H1 (cell line): ENCODE results near the gene PRXL2B. TPM values are rescaled to one million over a fixed set of nuclear protein-coding genes. Genes with fewer than 3 reads are reported as not detected.
A peak's percentile ranks its signal among the peaks of the same experiment; 100 is the strongest.

Experiments
- CTCF ChIA-PET: fragments of 300-600 bp; sonication (Branson Sonifier 250); formaldehyde crosslinking; loops from one replicate; lab custom pipeline; 2021; ENCODE audit not compliant: partially characterized antibody; lab: Charles Lee
- POLR2A ChIA-PET: fragments of 300-600 bp; sonication (Branson Sonifier 250); formaldehyde crosslinking; loops from one replicate; lab custom pipeline; 2021; ENCODE audit warnings: inconsistent platforms; ENCODE audit not compliant: partially characterized antibody; lab: Charles Lee
- DNase-seq, 2 experiments: peaks; one replicate each; pipeline versions ENCODE4 v3.0.0 to v3.0.0-alpha.2; 2010 to 2022; ENCODE audit warnings: low spot score in 2 of 2, low read depth in 1 of 2, mixed read lengths in 1 of 2
- FAIRE-seq: peaks from 2 replicates; lab custom pipeline; 2011; peaks lifted over from hg19 to GRCh38; lab: Jason Lieb, UNC
- H2AFZ ChIP-seq: 2 replicates; pipeline ENCODE4 v1.8.1; 2012; ENCODE audit warnings: low read length, inconsistent platforms
- H2AK5ac ChIP-seq: 2 replicates; pipeline ENCODE4 v1.6.1; 2013; ENCODE audit warnings: low read depth, low read length
- H2BK120ac ChIP-seq: replicated peaks from 2 replicates; pipeline ENCODE3; 2013; ENCODE audit warnings: low read depth, low read length, inconsistent platforms
- H2BK12ac ChIP-seq: 2 replicates; pipeline ENCODE4 v1.6.1; 2013; ENCODE audit warnings: low read depth, low read length
- H2BK15ac ChIP-seq: 2 replicates; pipeline ENCODE4 v1.6.1; 2013; ENCODE audit warnings: low read length
- H2BK20ac ChIP-seq: 2 replicates; pipeline ENCODE4 v1.6.1; 2013; ENCODE audit warnings: low read length
- H2BK5ac ChIP-seq: 2 replicates; pipeline ENCODE4 v1.6.1; 2013; ENCODE audit warnings: low read depth, low read length
- H3K14ac ChIP-seq: 2 replicates; pipeline ENCODE4 v1.6.1; 2013; ENCODE audit warnings: inconsistent platforms; ENCODE audit not compliant: insufficient read length
- H3K18ac ChIP-seq: 2 replicates; pipeline ENCODE4 v1.6.1; 2013; ENCODE audit warnings: low read length; ENCODE audit errors: extremely low read depth
- H3K23ac ChIP-seq: 2 replicates; pipeline ENCODE4 v1.6.1; 2013; ENCODE audit warnings: inconsistent platforms; ENCODE audit not compliant: insufficient read length
- H3K23me2 ChIP-seq: 2 replicates; pipeline ENCODE4 v1.6.1; 2013; ENCODE audit warnings: low read depth, low read length
- H3K27ac ChIP-seq: 2 replicates; pipeline ENCODE4 v1.6.1; 2011; ENCODE audit warnings: low read depth, low read length, inconsistent platforms
- H3K27me3 ChIP-seq, 4 experiments: replicated peaks in 1 of 4; 1 replicate in 1 of 4; 2 replicates in 3 of 4; pipeline versions ENCODE4 v1.6.1 to v1.8.1; 2011 to 2013; ENCODE audit warnings: low read length in 3 of 4, mild to moderate bottlenecking in 3 of 4, inconsistent platforms in 2 of 4, mixed read lengths in 2 of 4, moderate library complexity in 1 of 4; ENCODE audit not compliant: control insufficient read depth in 3 of 4, insufficient read depth in 3 of 4; ENCODE audit errors: extremely low read depth in 1 of 4
- H3K36me3 ChIP-seq, 4 experiments: 2 replicates each; pipeline versions ENCODE4 v1.6.1 to v1.8.1; 2011 to 2013; ENCODE audit warnings: mild to moderate bottlenecking in 4 of 4, low read length in 3 of 4, moderate library complexity in 2 of 4, control low read depth in 1 of 4, inconsistent platforms in 1 of 4; ENCODE audit not compliant: insufficient read depth in 4 of 4, control insufficient read depth in 2 of 4
- H3K4ac ChIP-seq: replicated peaks from 2 replicates; pipeline ENCODE3; 2013; ENCODE audit warnings: low read length, low read depth, mixed read lengths, inconsistent platforms; ENCODE audit not compliant: insufficient read length
- H3K4me1 ChIP-seq, 4 experiments: replicated peaks in 1 of 4; 1 replicate in 1 of 4; 2 replicates in 3 of 4; pipeline versions ENCODE4 v1.6.1 to v1.8.1; 2011 to 2013; ENCODE audit warnings: low read length in 3 of 4, inconsistent platforms in 2 of 4, mixed read lengths in 1 of 4; ENCODE audit not compliant: insufficient read depth in 4 of 4, control insufficient read depth in 3 of 4
- H3K4me2 ChIP-seq, 2 experiments: 2 replicates each; pipeline versions ENCODE4 v1.6.1 to v1.8.1; 2011 to 2013; ENCODE audit warnings: low read depth in 2 of 2, low read length in 2 of 2, control low read depth in 1 of 2, inconsistent platforms in 1 of 2, mild to moderate bottlenecking in 1 of 2; ENCODE audit not compliant: insufficient read depth in 1 of 2
- H3K4me3 ChIP-seq, 4 experiments: fragments of 200-600, 300-600 bp in 1 of 4; sonication (generic), shearing (Covaris generic), sonication (Bioruptor Twin) in 1 of 4; 2 replicates each; pipeline versions ENCODE4 v1.5.1 to v1.8.1; 2011 to 2016; ENCODE audit warnings: low read length in 4 of 4, low read depth in 3 of 4, control low read depth in 2 of 4, inconsistent platforms in 2 of 4, mild to moderate bottlenecking in 2 of 4, mixed read lengths in 1 of 4, moderate library complexity in 1 of 4; ENCODE audit not compliant: insufficient read depth in 2 of 4; ENCODE audit errors: extremely low read depth in 1 of 4
- H3K56ac ChIP-seq: replicated peaks from 2 replicates; pipeline ENCODE3; 2013; ENCODE audit warnings: low read depth, mild to moderate bottlenecking, mixed read lengths, low read length, inconsistent platforms; ENCODE audit not compliant: insufficient read length
- H3K79me1 ChIP-seq: 2 replicates; pipeline ENCODE4 v1.6.1; 2013; ENCODE audit warnings: low read depth, low read length, control low read depth
- H3K79me2 ChIP-seq, 2 experiments: 2 replicates each; pipeline versions ENCODE4 v1.6.1 to v1.8.1; 2012 to 2013; ENCODE audit warnings: low read length in 2 of 2, mild to moderate bottlenecking in 2 of 2, inconsistent platforms in 1 of 2; ENCODE audit not compliant: insufficient read depth in 2 of 2, control insufficient read depth in 1 of 2
- H3K9ac ChIP-seq, 4 experiments: replicated peaks in 1 of 4; 1 replicate in 1 of 4; 2 replicates in 3 of 4; pipeline versions ENCODE4 v1.6.1 to v1.8.1; 2011 to 2013; ENCODE audit warnings: low read depth in 3 of 4, low read length in 3 of 4, control low read depth in 2 of 4, mild to moderate bottlenecking in 2 of 4, moderate library complexity in 2 of 4, inconsistent platforms in 1 of 4; ENCODE audit errors: extremely low read depth in 1 of 4
- H3K9me3 ChIP-seq, 2 experiments: 2 replicates each; pipeline versions ENCODE4 v1.6.1 to v1.8.1; 2012 to 2013; ENCODE audit warnings: mild to moderate bottlenecking in 2 of 2, moderate library complexity in 2 of 2, control low read depth in 1 of 2, inconsistent platforms in 1 of 2, low read depth in 1 of 2, low read length in 1 of 2, mixed read lengths in 1 of 2; ENCODE audit not compliant: insufficient read depth in 2 of 2
- H4K20me1 ChIP-seq, 2 experiments: replicated peaks in 1 of 2; 2 replicates each; pipeline versions ENCODE3 to v1.8.1; 2011 to 2013; ENCODE audit warnings: inconsistent platforms in 2 of 2, low read length in 2 of 2, mild to moderate bottlenecking in 1 of 2; ENCODE audit not compliant: insufficient read depth in 2 of 2, control insufficient read depth in 1 of 2
- H4K5ac ChIP-seq: 2 replicates; pipeline ENCODE4 v1.6.1; 2013; ENCODE audit warnings: low read length, low read depth, mixed read lengths, inconsistent platforms; ENCODE audit not compliant: insufficient read length
- H4K8ac ChIP-seq: 2 replicates; pipeline ENCODE4 v1.8.0; 2013; ENCODE audit warnings: mild to moderate bottlenecking, moderate library complexity, low read length, inconsistent platforms; ENCODE audit not compliant: insufficient read depth; ENCODE audit errors: extremely low read depth
- H4K91ac ChIP-seq: replicated peaks from 2 replicates; pipeline ENCODE3; 2013; ENCODE audit warnings: low read length, mixed read lengths, inconsistent platforms; ENCODE audit not compliant: insufficient read length
- CHD1 ChIP-seq: IDR thresholded peaks from 2 replicates; pipeline ENCODE4 v1.6.1; 2012; ENCODE audit warnings: low read depth, low read length, improper control_type of control experiment
- CHD2 ChIP-seq: IDR thresholded peaks from 2 replicates; pipeline ENCODE4 v1.6.1; 2012; ENCODE audit warnings: low read length, improper control_type of control experiment
- CTCF ChIP-seq, 3 experiments: IDR thresholded peaks; 1 replicate in 2 of 3; 2 replicates in 1 of 3; pipeline versions ENCODE4 v1.5.1 to v1.6.1; 2011; ENCODE audit warnings: low read length in 3 of 3, mild to moderate bottlenecking in 3 of 3, inconsistent platforms in 2 of 3, low read depth in 1 of 3, moderate library complexity in 1 of 3; ENCODE audit not compliant: insufficient read depth in 1 of 3; ENCODE audit errors: control extremely low read depth in 1 of 3
- GABPA ChIP-seq: IDR thresholded peaks from 2 replicates; pipeline ENCODE4 v1.6.1; 2011; ENCODE audit warnings: mild to moderate bottlenecking, low read length, moderate library complexity, borderline replicate concordance; ENCODE audit not compliant: insufficient read depth
- JUND ChIP-seq: IDR thresholded peaks from 2 replicates; pipeline ENCODE4 v1.6.1; 2011; ENCODE audit warnings: mild to moderate bottlenecking, improper control_type of control experiment, low read length
- MAFK ChIP-seq: IDR thresholded peaks from 2 replicates; pipeline ENCODE4 v1.6.1; 2012; ENCODE audit warnings: low read depth, mild to moderate bottlenecking, improper control_type of control experiment, low read length
- RAD21 ChIP-seq, 2 experiments: IDR thresholded peaks in 1 of 2; conservative IDR thresholded peaks in 1 of 2; 2 replicates each; pipeline ENCODE4 v1.6.1; 2011; ENCODE audit warnings: low read depth in 2 of 2, low read length in 2 of 2, improper control_type of control experiment in 1 of 2, inconsistent platforms in 1 of 2, mild to moderate bottlenecking in 1 of 2, moderate library complexity in 1 of 2
- SP1 ChIP-seq: IDR thresholded peaks from 2 replicates; pipeline ENCODE4 v1.6.1; 2011; ENCODE audit warnings: low read depth, low read length
- SUZ12 ChIP-seq: fragments of 200-600 bp; sonication (generic); IDR thresholded peaks from 2 replicates; pipeline ENCODE4 v1.6.1; 2012; ENCODE audit warnings: mild to moderate bottlenecking, inconsistent platforms, low read length, moderate library complexity, mixed read lengths
- TEAD4 ChIP-seq: IDR thresholded peaks from 2 replicates; pipeline ENCODE4 v1.6.1; 2012; ENCODE audit warnings: low read depth, low read length, inconsistent platforms, mixed read lengths
- WGBS, 2 experiments: shearing (Covaris generic) in 1 of 2; methylation state at CpG; one replicate each; pipeline versions ENCODE4 v1.1.6 to v1.1.7; 2013 to 2015; ENCODE audit warnings: low lambda C conversion rate in 2 of 2, mixed read lengths in 2 of 2, inconsistent platforms in 1 of 2, low coverage in 1 of 2, missing lambda C conversion rate in 1 of 2; ENCODE audit not compliant: insufficient replicate concordance in 2 of 2, insufficient coverage in 1 of 2, insufficient read length in 1 of 2; ENCODE audit errors: extremely low coverage in 1 of 2, missing lambda C conversion rate in 1 of 2; 5-methylcytosine and 5-hydroxymethylcytosine counted together
- polyA plus RNA-seq, 7 experiments: library from polyadenylated mRNA; depleted of rRNA in 3 of 7; stranded (reverse) in 5 of 7; unstranded in 2 of 7; fragments of >200 nt in 5 of 7; fragments of 200-250 nt in 2 of 7; gene quantifications; 1 replicate in 5 of 7; 2 replicates in 1 of 7; 4 replicates in 1 of 7; pipeline versions ENCODE4 v1.2.1 to v1.2.3, GENCODE V29; 2011 to 2013; ENCODE audit warnings: missing spikeins in 2 of 7, mixed read lengths in 2 of 7
- total RNA-seq: library from RNA; stranded (reverse); fragmentation: NEBNext Ultra II Directional; extraction: Animal tissue kit (Norgen Biotek cat#: 25700); gene quantifications from 2 replicates; pipeline ENCODE4 v1.2.1, GENCODE V29; 2021

PRXL2B gene
- total and polyA plus RNA-seq, 2 of the 8 experiments (the other 6 are each of a cell fraction or from before 2014, with no cell fraction given) = 35.3 to 46.0 TPM

- H3K18ac ChIP-seq = no peak overlapping the region
- no peak overlapping the region for H2BK120ac ChIP-seq
- H2BK12ac ChIP-seq = no peak overlapping the region
- no peak overlapping the region for H3K4me3 ChIP-seq
- peaks cover 0 to 12% of the 10 kb centered on the region in 2 experiments; a peak in 2 of 4 replicates for H3K9me3 ChIP-seq
- DNase-seq (no peak), FAIRE-seq (no peak)
- H3K27ac ChIP-seq = no peak overlapping the region
- H3K36me3 ChIP-seq = peaks cover 0 to 8% (median 0%) of the 10 kb centered on the region in 4 experiments; a peak in 1 of 8 replicates
- H3K4me2 ChIP-seq = no peak overlapping the region
- H4K8ac ChIP-seq = peak overlapping the region; percentile 62; the same call in 1 of the 2 replicates
- CTCF ChIA-PET = no interaction called here
- peaks cover 12% of the 10 kb centered on the region for H3K23me2 ChIP-seq
- H3K56ac ChIP-seq = no peak overlapping the region
- H3K4ac ChIP-seq = no peak overlapping the region
- H3K27me3 ChIP-seq = no peaks in the 10 kb centered on the region
- no peak overlapping the region for H2BK5ac ChIP-seq
- no peaks in the 10 kb centered on the region for H3K79me2 ChIP-seq
- no peak overlapping the region for H3K14ac ChIP-seq
- no peaks in the 10 kb centered on the region; the same call in 1 of the 2 replicates for H3K79me1 ChIP-seq
- H2AFZ ChIP-seq = no peak overlapping the region
- H3K9ac ChIP-seq = no peak overlapping the region
- no peak overlapping the region for H2BK15ac ChIP-seq
- H4K91ac ChIP-seq = no peak overlapping the region
- H4K5ac ChIP-seq = no peak overlapping the region
- POLR2A ChIA-PET = no interaction called here
- H2AK5ac ChIP-seq = no peak overlapping the region
- no peak overlapping the region for H3K23ac ChIP-seq
- peaks cover 2 to 3% of the 10 kb centered on the region in 2 experiments for H4K20me1 ChIP-seq
- WGBS, 2 experiments = 91% methylated on average over 16 of the region's 23 CpGs; no CpG with 5 or more reads in 1 of the 2 experiments
- H3K4me1 ChIP-seq = peaks cover 0 to 19% (median 8%) of the 10 kb centered on the region in 4 experiments; a peak in 3 of 7 replicates
- H2BK20ac ChIP-seq = no peak overlapping the region
- TF ChIP-seq JUND (no peak), RAD21 (IDR thresholded peaks at IDR 0.05 in 1 of 2, conservative IDR thresholded peaks at IDR 0.05 in 1 of 2; ENCODE audit: low read depth in 2 of 2, low read length in 2 of 2) (no peak), TEAD4 (no peak), CHD2 (no peak), SUZ12 (no peak), CHD1 (no peak), MAFK (no peak), GABPA (no peak), CTCF (IDR thresholded peaks at IDR 0.05; ENCODE audit: control extremely low read depth in 1 of 3, insufficient read depth in 1 of 3, low read depth in 1 of 3, low read length in 3 of 3) (no peak), SP1 (no peak)
Observed at GRCh38 chr1:2588661-2589430, 2.3 kb downstream of the PRXL2B start.
